ENCODE data around the gene GOLGA2. TPM values are rescaled to one million over a fixed set of nuclear protein-coding genes. Genes with fewer than 3 reads are reported as not detected.

GOLGA2 gene
- total RNA-seq, 4 donors from 2014 or later, result 71.1 to 130 (median 83.1) TPM

GRCh38 chr9:128253991-128254346, 21.8 kb downstream of the GOLGA2 start:
- H3K27ac ChIP-seq, result no peak overlapping the region
- H3K36me3 ChIP-seq, result peaks cover 0 to 36% of the 10 kb centered on the region in 2 donors
- peaks cover 40% of the 10 kb centered on the region for H3K27me3 ChIP-seq
- 40 to 83% methylated on average over 1 to 3 of the region's 7 CpGs for WGBS, 2 donors (ENCODE audit: low coverage in 1 of 2)
- no peak for ATAC-seq
- TF ChIP-seq EP300 (IDR thresholded peaks at IDR 0.05), result no peak
- TF ChIP-seq CTCF (IDR thresholded peaks at IDR 0.05), result no peak
- no peak overlapping the region for H3K4me3 ChIP-seq
- H3K4me1 ChIP-seq, result peaks cover 0 to 21% (median 5%) of the 10 kb centered on the region in 3 donors
- H3K9me3 ChIP-seq, result no peaks in the 10 kb centered on the region

GRCh38 chr9:128253140-128253990, 22.4 kb downstream of the GOLGA2 start:
- no peak overlapping the region for H3K4me3 ChIP-seq
- TF ChIP-seq CTCF (IDR thresholded peaks at IDR 0.05) (no peak), POLR2A (IDR thresholded peaks at IDR 0.05) (no peak), EP300 (IDR thresholded peaks at IDR 0.05) (no peak), POLR2AphosphoS5 (IDR thresholded peaks at IDR 0.05) (no peak)
- H3K27me3 ChIP-seq, result peaks cover 40% of the 10 kb centered on the region
- ATAC-seq, result no peak
- H3K27ac ChIP-seq, result no peak overlapping the region
- peaks cover 0 to 30% of the 10 kb centered on the region in 2 donors for H3K36me3 ChIP-seq
- WGBS, 2 donors (ENCODE audit: low coverage in 1 of 2), result 62% methylated on average over 3 of the region's 31 CpGs; no CpG with 5 or more reads in 1 of the 2 donors
- peaks cover 0 to 21% (median 5%) of the 10 kb centered on the region in 3 donors for H3K4me1 ChIP-seq
- H3K9me3 ChIP-seq, result no peaks in the 10 kb centered on the region

GRCh38 chr9:128252317-128253139, 23.3 kb downstream of the GOLGA2 start:
- Histone ChIP-seq H3K4me1 (peaks cover 0 to 21% (median 5%) of the 10 kb centered on the region in 3 donors), H3K27ac (no peak overlapping the region), H3K9me3 (no peaks in the 10 kb centered on the region), H3K4me3 (no peak overlapping the region), H3K36me3 (peaks cover 0 to 22% of the 10 kb centered on the region in 2 donors), H3K27me3 (peaks cover 40% of the 10 kb centered on the region)
- 71 to 90% methylated on average over 2 to 7 of the region's 25 CpGs for WGBS, 2 donors (ENCODE audit: low coverage in 1 of 2)
- TF ChIP-seq POLR2AphosphoS5 (IDR thresholded peaks at IDR 0.05) (no peak), POLR2A (IDR thresholded peaks at IDR 0.05) (no peak), EP300 (IDR thresholded peaks at IDR 0.05) (no peak), CTCF (IDR thresholded peaks at IDR 0.05) (no peak)
- no peak for ATAC-seq

DNA sequence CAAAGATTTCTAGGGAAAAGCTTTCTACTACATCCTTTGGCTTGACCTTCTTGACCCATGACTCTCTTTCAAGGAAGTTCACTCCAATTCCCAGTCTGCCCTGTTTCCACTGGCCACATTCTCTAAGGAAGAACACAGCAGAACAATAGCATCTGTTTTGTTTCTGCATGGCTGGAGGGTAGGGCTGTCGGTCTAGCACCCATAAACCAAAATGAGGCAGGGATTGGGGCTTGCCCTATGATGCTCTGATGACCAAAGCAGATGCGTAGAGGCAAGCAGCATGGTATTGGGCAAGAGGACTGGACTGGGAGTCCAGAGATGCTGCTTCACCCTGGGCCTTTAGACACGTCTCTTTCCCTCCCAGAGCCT, 24.1 kb downstream of the GOLGA2 start:
- WGBS, 2 donors (ENCODE audit: low coverage in 1 of 2), result no CpG with 5 or more reads among the region's 3 CpGs
- no peak for ATAC-seq
- TF ChIP-seq POLR2A (IDR thresholded peaks at IDR 0.05), result no peak
- TF ChIP-seq POLR2AphosphoS5 (IDR thresholded peaks at IDR 0.05), result no peak
- TF ChIP-seq CTCF (IDR thresholded peaks at IDR 0.05), result no peak
- no peak for TF ChIP-seq EP300 (IDR thresholded peaks at IDR 0.05)

More for the DNA sequence above, 24.1 kb downstream of the GOLGA2 start:
- Histone ChIP-seq H3K27me3 (peaks cover 40% of the 10 kb centered on the region), H3K4me3 (no peak overlapping the region), H3K36me3 (peaks cover 0 to 14% of the 10 kb centered on the region in 2 donors), H3K27ac (no peak overlapping the region), H3K4me1 (peaks cover 0 to 21% (median 5%) of the 10 kb centered on the region in 3 donors), H3K9me3 (no peaks in the 10 kb centered on the region)

Measured in gastroesophageal sphincter (tissue), 4 donors.